ENCODE results near the gene GGA1. TPM values are rescaled to one million over a fixed set of nuclear protein-coding genes. Genes with fewer than 3 reads are reported as not detected.

The GGA1 gene
- total RNA-seq, 2 donors from 2014 or later = 17.7 to 29.0 TPM

DNA sequence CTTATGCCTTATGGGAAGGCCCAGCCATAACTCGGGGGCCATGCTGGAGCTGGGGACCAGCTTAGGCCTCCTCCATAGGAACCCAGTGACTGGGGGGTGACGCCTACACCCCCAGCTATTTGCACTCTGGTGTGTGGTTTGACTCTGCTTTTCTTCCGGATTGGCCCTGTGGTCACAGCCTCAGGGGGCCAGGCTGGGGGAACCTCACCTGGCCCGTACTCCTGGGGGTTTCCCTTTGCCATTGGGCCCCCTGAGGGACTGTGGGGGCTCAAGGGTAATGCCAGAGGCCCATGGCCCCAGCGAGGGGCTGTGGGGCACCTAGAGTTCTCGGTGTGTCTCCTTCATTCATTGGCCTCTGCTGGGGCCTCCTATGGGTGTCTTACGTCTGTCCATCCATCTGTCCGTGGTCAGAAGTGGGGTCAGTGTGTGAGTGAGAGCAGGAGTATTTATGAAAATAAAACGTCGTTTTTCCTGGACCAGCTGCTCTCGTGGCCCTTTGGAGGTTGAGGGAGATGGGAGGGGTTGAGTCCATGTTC lies 24.5 kb downstream of the GGA1 start:
- H3K27me3 ChIP-seq = no peaks in the 10 kb centered on the region
- no peak for DNase-seq (ENCODE audit: low spot score)
- H3K9me3 ChIP-seq = no peaks in the 10 kb centered on the region
- peaks cover 6% of the 10 kb centered on the region for H3K36me3 ChIP-seq
- peak overlapping the region; percentile 63 to 84 for H3K27ac ChIP-seq
- no peak overlapping the region for H3K4me3 ChIP-seq
- TF ChIP-seq, protein P1, sequence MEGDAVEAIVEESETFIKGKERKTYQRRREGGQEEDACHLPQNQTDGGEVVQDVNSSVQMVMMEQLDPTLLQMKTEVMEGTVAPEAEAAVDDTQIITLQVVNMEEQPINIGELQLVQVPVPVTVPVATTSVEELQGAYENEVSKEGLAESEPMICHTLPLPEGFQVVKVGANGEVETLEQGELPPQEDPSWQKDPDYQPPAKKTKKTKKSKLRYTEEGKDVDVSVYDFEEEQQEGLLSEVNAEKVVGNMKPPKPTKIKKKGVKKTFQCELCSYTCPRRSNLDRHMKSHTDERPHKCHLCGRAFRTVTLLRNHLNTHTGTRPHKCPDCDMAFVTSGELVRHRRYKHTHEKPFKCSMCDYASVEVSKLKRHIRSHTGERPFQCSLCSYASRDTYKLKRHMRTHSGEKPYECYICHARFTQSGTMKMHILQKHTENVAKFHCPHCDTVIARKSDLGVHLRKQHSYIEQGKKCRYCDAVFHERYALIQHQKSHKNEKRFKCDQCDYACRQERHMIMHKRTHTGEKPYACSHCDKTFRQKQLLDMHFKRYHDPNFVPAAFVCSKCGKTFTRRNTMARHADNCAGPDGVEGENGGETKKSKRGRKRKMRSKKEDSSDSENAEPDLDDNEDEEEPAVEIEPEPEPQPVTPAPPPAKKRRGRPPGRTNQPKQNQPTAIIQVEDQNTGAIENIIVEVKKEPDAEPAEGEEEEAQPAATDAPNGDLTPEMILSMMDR (IDR thresholded peaks at IDR 0.05) = no peak
- H3K4me1 ChIP-seq = peaks cover 5 to 26% of the 10 kb centered on the region in 2 donors

DNA sequence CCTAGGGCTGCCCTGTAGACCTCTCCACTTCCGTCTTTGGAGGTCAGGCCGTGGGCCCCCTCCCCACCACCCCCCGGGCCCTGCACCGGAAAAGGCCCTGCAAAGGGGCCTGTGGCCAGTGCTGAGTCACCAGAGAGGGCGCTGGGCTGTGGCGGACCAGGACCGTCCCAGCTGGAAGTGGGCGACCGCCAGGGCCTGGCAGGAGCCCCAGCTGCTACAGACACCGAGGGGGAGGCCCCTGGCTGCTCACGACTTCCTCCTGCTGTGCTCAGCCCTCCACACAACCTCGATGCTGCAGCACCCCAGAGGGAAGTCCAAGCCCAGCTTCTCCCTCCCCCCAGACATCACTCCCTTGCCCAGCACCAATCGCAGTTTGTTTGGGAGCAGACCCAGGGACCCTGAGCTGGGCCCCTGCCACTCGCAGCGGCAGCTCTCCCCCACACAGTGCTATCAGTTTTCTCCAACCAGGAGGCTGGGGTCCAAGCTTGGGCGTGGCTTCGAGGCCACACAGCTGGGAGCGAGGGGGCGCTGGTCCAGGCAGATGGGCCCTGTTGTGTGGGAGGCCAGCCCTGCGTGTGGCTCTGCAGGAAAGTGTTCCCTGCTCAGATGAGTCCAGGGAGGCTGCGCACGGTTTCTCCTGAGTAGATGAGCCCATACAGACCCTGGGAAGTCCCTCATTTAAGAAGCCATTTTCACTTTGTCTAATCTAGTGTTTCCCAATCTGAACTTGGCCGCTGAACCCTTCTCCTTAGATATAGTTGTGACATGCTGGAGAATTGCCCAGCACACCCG lies 25.2 kb downstream of the GGA1 start:
- Histone ChIP-seq H3K9me3 (no peaks in the 10 kb centered on the region), H3K36me3 (peaks cover 6% of the 10 kb centered on the region), H3K27ac (peak overlapping the region; percentile 63 to 84), H3K27me3 (no peaks in the 10 kb centered on the region), H3K4me1 (peaks cover 5 to 33% of the 10 kb centered on the region in 2 donors), H3K4me3 (peak overlapping the region; percentile 12 to 29)
- DNase-seq (ENCODE audit: low spot score) = peak; percentile 88
- TF ChIP-seq, protein P1 (IDR thresholded peaks at IDR 0.05) = peak in 1 of 2 donors; percentile 30

DNA sequence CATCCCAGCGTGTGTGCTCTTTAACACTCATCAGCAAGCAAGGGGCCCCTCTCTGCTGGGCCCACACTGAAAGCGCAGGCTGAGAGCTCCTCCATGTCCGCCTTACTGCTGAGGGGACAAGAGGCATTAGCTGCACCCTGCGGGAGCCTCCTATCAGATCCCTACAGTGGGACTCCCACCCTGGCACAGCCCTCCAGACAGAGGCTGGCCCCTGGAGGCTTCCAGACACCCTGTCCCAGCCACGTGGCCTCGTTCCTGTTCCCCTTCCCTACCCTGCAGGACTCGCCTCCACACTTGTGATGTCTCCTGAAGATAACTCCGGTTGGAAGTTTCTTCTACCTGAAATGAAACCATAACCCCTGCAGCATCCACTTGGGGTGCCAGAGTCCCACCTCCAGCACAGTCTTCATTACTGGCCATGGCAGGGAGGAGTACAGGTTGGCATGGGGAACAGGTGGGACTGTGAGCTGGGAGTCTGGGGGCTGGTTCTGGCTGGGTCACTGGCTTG lies 25.8 kb downstream of the GGA1 start:
- TF ChIP-seq, protein P1 (IDR thresholded peaks at IDR 0.05) = no peak
- no peak for DNase-seq (ENCODE audit: low spot score)
- Histone ChIP-seq H3K27me3 (no peaks in the 10 kb centered on the region), H3K27ac (peak overlapping the region; percentile 63 to 84), H3K4me1 (peaks cover 5 to 40% of the 10 kb centered on the region in 2 donors), H3K36me3 (peaks cover 2% of the 10 kb centered on the region), H3K9me3 (no peaks in the 10 kb centered on the region), H3K4me3 (peak overlapping the region; percentile 12 to 29)

DNA sequence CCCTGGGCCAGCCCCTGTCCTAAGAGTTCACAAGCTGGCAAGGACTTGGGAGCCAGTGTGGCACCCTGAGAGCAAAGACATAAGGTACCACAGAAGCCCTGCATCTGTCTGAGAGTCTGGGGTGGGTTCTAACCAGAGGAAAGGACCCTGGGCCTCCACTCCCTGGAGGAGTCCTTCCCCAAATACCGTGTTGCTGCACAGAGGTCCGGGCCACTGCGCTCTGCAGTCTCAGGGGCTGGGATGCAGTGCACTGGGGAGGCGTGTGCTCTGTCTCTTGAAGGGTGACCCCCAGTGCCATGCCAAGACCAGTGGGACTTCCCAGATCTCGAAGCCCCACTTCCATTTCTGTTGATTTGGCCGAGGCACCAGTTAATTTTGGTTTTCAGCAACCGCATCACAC lies 26.5 kb downstream of the GGA1 start:
- TF ChIP-seq, protein P1 (IDR thresholded peaks at IDR 0.05) = no peak
- no peaks in the 10 kb centered on the region for H3K9me3 ChIP-seq
- H3K27me3 ChIP-seq = no peaks in the 10 kb centered on the region
- no peak for DNase-seq (ENCODE audit: low spot score)
- H3K27ac ChIP-seq = peak overlapping the region in 1 of 2 donors; percentile 6
- peaks cover 5 to 46% of the 10 kb centered on the region in 2 donors for H3K4me1 ChIP-seq
- H3K36me3 ChIP-seq = no peaks in the 10 kb centered on the region
- no peak overlapping the region for H3K4me3 ChIP-seq

DNA sequence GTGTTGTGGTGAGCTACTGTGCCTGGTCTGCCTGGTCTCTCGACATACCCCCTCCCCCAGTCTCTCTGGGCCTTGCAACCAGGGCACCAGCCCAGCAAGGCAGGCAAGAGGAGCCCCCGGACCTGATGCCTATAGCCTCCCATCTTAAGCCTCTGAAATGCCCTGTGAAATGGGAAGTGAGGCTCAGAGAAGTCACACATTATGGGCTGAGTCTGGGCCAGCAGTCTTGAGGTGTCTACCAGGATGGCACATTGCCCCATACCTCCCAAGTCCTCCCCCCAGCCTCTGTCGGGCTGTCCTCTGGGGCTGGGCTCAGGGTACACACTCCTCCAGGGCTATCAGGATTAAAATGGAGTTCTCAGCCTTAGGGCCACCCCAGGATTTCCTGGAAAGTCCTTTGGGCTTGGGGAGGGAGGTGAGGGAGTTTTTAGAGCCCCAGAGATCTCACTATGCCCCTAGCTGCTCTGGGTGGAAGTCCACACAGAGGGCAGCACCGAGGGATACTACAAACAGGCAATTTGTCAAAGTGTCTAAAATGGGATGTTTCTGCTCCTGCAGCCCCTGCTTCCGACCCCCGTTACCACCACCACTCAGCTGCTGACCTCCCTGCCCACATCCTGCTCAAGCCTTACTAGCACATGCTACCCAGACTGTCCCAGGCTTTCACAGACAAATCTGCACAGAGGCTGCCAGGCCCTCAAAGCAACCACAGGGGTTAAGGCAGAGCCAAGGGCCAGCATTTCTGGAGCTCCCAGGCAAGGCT lies 27.7 kb downstream of the GGA1 start:
- Histone ChIP-seq H3K4me3 (no peak overlapping the region), H3K4me1 (peaks cover 5 to 54% of the 10 kb centered on the region in 2 donors), H3K27me3 (no peaks in the 10 kb centered on the region), H3K9me3 (no peaks in the 10 kb centered on the region), H3K27ac (no peak overlapping the region), H3K36me3 (no peaks in the 10 kb centered on the region)
- no peak for DNase-seq (ENCODE audit: low spot score)
- TF ChIP-seq, protein P1 (IDR thresholded peaks at IDR 0.05) = no peak
